ENCODE data around the gene SLC5A10. TPM values are rescaled to one million over a fixed set of nuclear protein-coding genes. Genes with fewer than 3 reads are reported as not detected.
"Not testable (repeated sequence)": the region's sequence is repeated elsewhere in the genome, so short reads cannot be mapped to it uniquely, and the experiment has no call there.

The SLC5A10 gene
- total RNA-seq, 6 experiments from 2014 or later = not detected

DNA sequence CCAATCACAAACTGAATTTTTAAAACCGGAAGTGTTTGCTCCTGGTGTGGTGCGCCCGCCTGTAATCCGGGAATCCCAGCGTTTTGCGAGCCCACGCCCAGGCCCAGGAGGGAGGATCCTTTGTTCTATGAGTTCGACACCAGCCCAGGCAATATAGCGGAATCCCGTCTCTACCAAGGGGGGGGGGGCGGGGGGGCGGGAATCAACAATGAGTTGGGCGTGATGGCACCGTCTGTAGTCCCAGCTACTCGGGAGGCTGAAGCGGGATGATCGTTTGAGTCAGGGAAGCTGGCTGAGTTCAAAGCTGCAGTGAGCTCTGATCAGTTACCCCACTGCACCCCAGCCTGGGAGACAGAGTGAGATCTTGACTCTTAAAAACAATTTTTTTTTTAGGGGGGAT lies 112.4 kb downstream of the SLC5A10 start:
- H3K27me3 Mint-ChIP-seq (ENCODE audit: insufficient read depth); H3K9me3 Mint-ChIP-seq; DNase-seq; H3K36me3 Mint-ChIP-seq (ENCODE audit: low read depth); H3K4me1 Mint-ChIP-seq (ENCODE audit: low read depth); H3K4me3 Mint-ChIP-seq; H3K27ac Mint-ChIP-seq: not testable (repeated sequence)

DNA sequence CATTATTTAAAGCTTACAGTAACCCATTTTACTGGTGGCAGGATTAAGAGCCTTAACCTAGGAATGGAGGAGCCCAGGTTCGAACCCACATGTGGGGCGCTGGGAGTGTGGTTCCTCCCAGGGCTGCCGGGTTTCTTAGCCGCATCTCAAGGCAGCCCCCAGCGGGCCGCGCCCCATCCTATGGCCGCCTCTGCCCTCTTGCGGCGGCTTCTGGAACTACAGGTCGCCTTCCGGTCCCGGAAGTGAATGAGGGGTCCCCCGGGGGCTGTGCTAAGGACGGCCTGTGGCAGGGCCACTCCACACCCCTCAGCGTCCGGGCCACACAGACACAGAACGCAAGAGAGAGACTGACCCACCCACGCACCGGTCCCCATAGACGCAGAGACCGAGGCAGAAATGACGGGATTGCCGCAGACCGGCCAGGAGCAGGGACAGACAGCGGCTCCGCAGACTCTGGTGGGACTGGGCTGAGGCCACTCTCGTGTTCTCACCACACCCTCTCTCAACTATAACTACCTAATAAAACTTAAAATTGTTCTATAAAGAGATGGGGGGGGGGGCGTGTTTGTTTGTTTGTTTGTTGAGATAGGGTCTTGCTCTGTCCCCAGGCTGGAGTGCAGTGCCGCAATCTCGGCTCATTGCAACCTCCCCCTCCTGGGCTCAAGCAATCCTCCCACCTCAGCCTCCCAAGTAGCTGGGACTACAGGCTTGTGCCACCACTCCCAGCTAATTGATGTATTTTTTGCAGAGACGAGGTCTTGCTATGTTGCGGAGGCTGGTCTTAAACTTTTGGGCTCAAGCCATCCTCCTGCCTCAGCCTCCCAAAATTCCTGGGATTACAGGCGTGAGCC lies 118.6 kb downstream of the SLC5A10 start:
- not testable (repeated sequence) for DNase-seq; H3K9me3 Mint-ChIP-seq; H3K36me3 Mint-ChIP-seq (ENCODE audit: low read depth); H3K27me3 Mint-ChIP-seq (ENCODE audit: insufficient read depth); H3K4me1 Mint-ChIP-seq (ENCODE audit: low read depth); H3K4me3 Mint-ChIP-seq; H3K27ac Mint-ChIP-seq

Other genes with a start within 250 kb of the SLC5A10 start
- gene FBXW10, start 208.1 kb upstream of the SLC5A10 start, total RNA-seq (2021; fragmentation: NEBNext Ultra II Directional; extraction: Animal tissue kit (Norgen Biotek cat#: 25700)) = under 1 TPM in 2 of 6 experiments, not detected in 4; 0.05 to 0.07 TPM
- 10 to 100 TPM; 50.0 to 65.2 (median 59.6) TPM for gene TVP23B, start 171.0 kb upstream of the SLC5A10 start, total RNA-seq (2021; fragmentation: NEBNext Ultra II Directional; extraction: Animal tissue kit (Norgen Biotek cat#: 25700))
- 10 to 100 TPM; 20.4 to 27.2 (median 23.1) TPM for gene PRPSAP2, start 94.0 kb upstream of the SLC5A10 start, total RNA-seq (2021; fragmentation: NEBNext Ultra II Directional; extraction: Animal tissue kit (Norgen Biotek cat#: 25700))
- gene FAM83G, start 52.6 kb downstream of the SLC5A10 start, total RNA-seq (2021; fragmentation: NEBNext Ultra II Directional; extraction: Animal tissue kit (Norgen Biotek cat#: 25700)) = 10 to 100 TPM; 21.0 to 24.0 (median 21.7) TPM
- under 1 TPM in 3 of 6 experiments, not detected in 3; 0.10 to 0.48 (median 0.14) TPM for gene GRAP, start 94.8 kb downstream of the SLC5A10 start, total RNA-seq (2021; fragmentation: NEBNext Ultra II Directional; extraction: Animal tissue kit (Norgen Biotek cat#: 25700))
- not detected for gene GRAPL, start 175.4 kb downstream of the SLC5A10 start, total RNA-seq (2021; fragmentation: NEBNext Ultra II Directional; extraction: Animal tissue kit (Norgen Biotek cat#: 25700))

Data from HFFc6 (cell line).